Skeletal muscle tissue (tissue), 4 donors: ENCODE data around the gene ANKS6. TPM values are rescaled to one million over a fixed set of nuclear protein-coding genes. Genes with fewer than 3 reads are reported as not detected.

Source experiments
- H3K27ac ChIP-seq: one replicate; pipeline ENCODE4 v1.7.0; 2013; ENCODE audit warnings: mild to moderate bottlenecking, low read depth, low read length, inconsistent platforms
- H3K27me3 ChIP-seq, 3 donors: one replicate each; pipeline ENCODE4 v1.7.0; 2013; ENCODE audit warnings: low read length in 3 of 3; ENCODE audit not compliant: control insufficient read depth in 3 of 3, insufficient read depth in 3 of 3
- H3K36me3 ChIP-seq, 3 donors: one replicate each; pipeline ENCODE4 v1.7.0; 2013; ENCODE audit warnings: low read length in 3 of 3; ENCODE audit not compliant: control insufficient read depth in 3 of 3, insufficient read depth in 3 of 3
- H3K4me1 ChIP-seq, 3 donors: one replicate each; pipeline ENCODE4 v1.7.0; 2013; ENCODE audit warnings: low read length in 3 of 3, mild to moderate bottlenecking in 3 of 3; ENCODE audit not compliant: control insufficient read depth in 3 of 3, insufficient read depth in 3 of 3
- H3K4me3 ChIP-seq, 3 donors: one replicate each; pipeline ENCODE4 v1.7.0; 2013; ENCODE audit warnings: low read length in 3 of 3
- H3K9ac ChIP-seq, 3 donors: one replicate each; pipeline ENCODE4 v1.7.0; 2013; ENCODE audit warnings: low read length in 3 of 3, mild to moderate bottlenecking in 3 of 3, moderate library complexity in 2 of 3, low read depth in 1 of 3
- H3K9me3 ChIP-seq, 3 donors: one replicate each; pipeline ENCODE4 v1.7.0; 2013; ENCODE audit warnings: low read length in 3 of 3; ENCODE audit not compliant: control insufficient read depth in 3 of 3
- total RNA-seq: library from RNA; depleted of rRNA; stranded (reverse); fragments of >200 nt; gene quantifications from one replicate; pipeline ENCODE4 v1.2.3, GENCODE V29; 2014
- donor health status: Osteomylitis.

The ANKS6 gene
- total RNA-seq, 1 donor from 2014 or later: 5.2 TPM

DNA sequence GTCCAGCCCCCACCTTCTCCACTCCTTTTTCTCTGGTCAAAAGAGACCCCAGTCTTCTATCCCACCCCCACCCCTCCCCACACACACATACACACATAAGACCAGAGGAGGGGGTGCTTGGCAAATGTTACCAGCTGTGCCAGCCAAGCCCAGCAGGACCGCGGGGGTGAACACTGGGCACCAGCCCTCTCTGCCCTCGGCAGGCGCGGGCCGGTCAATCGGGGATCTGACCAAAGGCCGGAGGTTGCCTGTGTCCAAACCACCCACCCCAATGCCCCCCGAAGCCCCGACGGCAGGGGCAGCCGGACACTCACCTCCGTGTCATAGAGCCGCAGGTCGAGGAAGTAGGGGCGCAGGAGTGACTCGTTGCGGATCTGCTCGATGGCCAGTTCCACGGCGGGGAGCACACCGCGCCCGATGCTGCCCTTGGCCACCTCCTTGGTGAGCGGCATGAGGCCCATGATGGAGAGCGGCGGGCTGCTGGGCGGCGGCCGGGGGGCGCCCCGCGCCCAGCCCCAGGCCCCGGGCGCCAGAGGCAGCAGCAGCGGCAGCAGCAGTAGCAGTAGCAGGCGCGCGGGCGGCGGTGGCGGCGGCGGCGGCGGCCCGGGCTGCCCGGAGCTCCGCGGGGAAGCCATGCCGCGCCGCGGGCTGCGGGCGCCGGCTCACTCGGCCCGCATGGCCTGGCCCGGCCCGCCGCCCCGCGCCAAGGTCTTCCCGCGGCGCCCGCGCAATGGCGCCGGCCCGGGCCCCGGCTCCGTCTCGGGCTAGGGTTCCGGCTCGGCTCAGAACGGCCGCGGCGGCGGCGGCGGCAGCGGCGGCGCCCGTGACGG, 88.0 kb downstream of the ANKS6 start:
- peaks cover 50 to 66% (median 54%) of the 10 kb centered on the region in 3 donors for H3K27me3 ChIP-seq
- no peak overlapping the region for H3K9ac ChIP-seq
- no peak overlapping the region for H3K4me3 ChIP-seq
- H3K9me3 ChIP-seq: no peaks in the 10 kb centered on the region
- H3K27ac ChIP-seq: no peak overlapping the region
- peaks cover 2 to 11% (median 5%) of the 10 kb centered on the region in 3 donors for H3K4me1 ChIP-seq
- no peaks in the 10 kb centered on the region for H3K36me3 ChIP-seq

DNA sequence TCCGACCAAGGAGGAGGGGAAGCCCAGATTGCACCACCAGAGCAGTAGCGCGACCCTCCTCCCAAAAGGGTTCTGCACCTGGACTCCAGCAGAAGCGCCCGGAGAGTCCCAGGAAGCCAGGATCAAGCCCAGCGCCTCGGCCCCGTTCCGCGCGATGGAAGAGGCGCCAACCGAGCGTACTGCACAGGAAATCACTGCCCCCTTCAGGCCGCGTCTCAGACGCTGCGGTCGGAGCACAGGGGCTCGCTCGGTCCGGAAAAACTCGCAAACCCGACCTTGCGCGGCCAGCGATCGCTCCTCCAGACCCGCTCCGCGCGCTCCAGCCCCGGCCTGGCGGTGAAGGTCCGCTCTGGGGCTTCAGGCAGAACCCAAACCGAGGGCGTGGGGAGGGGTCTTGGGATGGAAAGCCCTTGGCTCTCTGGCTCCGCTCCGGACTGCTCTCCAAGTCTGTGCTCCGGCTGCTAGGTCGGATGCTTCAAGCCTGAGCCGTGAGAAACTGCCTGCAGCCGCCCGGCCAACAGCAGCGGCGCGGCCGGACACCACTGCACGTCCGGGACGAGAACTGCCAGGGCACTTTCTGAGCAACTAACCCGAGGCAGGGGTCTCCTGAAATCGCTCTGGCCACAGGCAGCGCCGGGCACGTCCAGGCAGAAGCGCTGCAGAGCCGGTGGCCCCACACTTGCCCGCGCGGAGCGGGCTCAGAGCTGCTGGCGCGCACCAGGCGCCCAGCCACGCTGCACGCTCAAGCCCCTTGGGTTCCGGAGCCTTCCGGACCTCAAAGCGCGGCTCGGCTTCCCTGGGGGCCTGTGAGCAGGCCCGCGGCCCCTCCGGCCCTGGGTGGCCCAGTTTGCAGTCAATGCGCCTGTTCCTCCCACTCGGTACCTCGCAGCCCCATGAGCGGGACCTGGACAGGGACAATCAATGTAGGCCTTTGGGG, 88.9 kb downstream of the ANKS6 start:
- Histone ChIP-seq H3K9me3 (no peaks in the 10 kb centered on the region), H3K27ac (no peak overlapping the region), H3K9ac (no peak overlapping the region), H3K4me1 (peaks cover 2 to 11% (median 5%) of the 10 kb centered on the region in 3 donors), H3K4me3 (peak overlapping the region in 1 of 3 donors; percentile 6), H3K36me3 (no peaks in the 10 kb centered on the region), H3K27me3 (peaks cover 54 to 74% (median 57%) of the 10 kb centered on the region in 3 donors)

GRCh38 chr9:98706651-98707165, 89.6 kb downstream of the ANKS6 start:
- H3K27ac ChIP-seq: no peak overlapping the region
- H3K36me3 ChIP-seq: no peaks in the 10 kb centered on the region
- H3K9ac ChIP-seq: no peak overlapping the region
- peaks cover 0 to 2% (median 0%) of the 10 kb centered on the region in 3 donors for H3K9me3 ChIP-seq
- no peak overlapping the region for H3K4me3 ChIP-seq
- H3K4me1 ChIP-seq: peaks cover 2 to 11% (median 5%) of the 10 kb centered on the region in 3 donors
- peaks cover 51 to 76% (median 64%) of the 10 kb centered on the region in 3 donors for H3K27me3 ChIP-seq

- no peak overlapping the region for H3K4me3 ChIP-seq
- peaks cover 2 to 6% (median 5%) of the 10 kb centered on the region in 3 donors for H3K4me1 ChIP-seq
- H3K36me3 ChIP-seq: no peaks in the 10 kb centered on the region
- H3K27ac ChIP-seq: no peak overlapping the region
- peaks cover 23 to 58% (median 42%) of the 10 kb centered on the region in 3 donors for H3K27me3 ChIP-seq
- peaks cover 0 to 2% (median 0%) of the 10 kb centered on the region in 3 donors for H3K9me3 ChIP-seq
- H3K9ac ChIP-seq: no peak overlapping the region
Observed at GRCh38 chr9:98702835-98703380, 93.4 kb downstream of the ANKS6 start.

DNA sequence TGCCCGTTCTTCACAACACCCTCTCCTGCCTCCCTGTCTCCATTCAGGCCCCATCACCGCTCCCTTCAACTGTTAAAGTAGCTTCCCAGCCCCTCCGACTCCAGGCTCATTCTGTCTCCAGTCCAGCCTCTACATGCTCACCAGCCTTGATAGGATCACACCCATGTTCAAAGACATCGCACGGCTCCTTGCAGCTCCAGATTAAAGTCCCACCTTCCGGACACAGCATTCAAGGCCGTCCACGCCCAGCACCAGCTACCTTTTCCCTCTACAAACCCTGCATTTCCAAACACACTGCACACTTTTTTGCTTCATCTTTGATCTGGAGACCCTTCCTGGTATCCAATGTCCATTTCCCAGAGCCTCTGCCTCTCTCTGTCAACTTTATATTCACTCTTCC, 94.0 kb downstream of the ANKS6 start:
- H3K27me3 ChIP-seq: peaks cover 21 to 52% (median 36%) of the 10 kb centered on the region in 3 donors
- H3K4me3 ChIP-seq: no peak overlapping the region

DNA sequence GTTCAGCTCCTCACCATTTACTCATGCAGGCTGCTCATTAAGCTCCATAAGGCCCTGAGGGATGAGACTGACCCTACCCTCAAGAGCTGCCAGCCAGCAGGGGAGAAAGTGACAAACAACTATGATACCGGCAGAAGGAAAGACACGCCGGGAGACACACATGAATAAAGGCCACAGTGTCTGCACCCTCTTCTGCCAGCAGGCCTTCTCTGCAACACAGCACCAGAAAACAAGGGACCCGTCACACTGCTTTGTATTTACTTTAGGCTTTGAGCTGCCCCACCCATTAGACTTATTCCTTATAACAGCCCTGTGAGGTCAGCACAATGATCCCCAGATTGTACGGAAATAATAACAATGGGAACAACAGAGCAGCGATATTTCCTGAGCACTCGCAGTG, 94.8 kb downstream of the ANKS6 start:
- Histone ChIP-seq H3K27me3 (peaks cover 13 to 46% (median 29%) of the 10 kb centered on the region in 3 donors), H3K36me3 (no peaks in the 10 kb centered on the region), H3K9ac (no peak overlapping the region), H3K4me1 (no peaks in the 10 kb centered on the region), H3K27ac (no peak overlapping the region), H3K9me3 (peaks cover 0 to 2% (median 0%) of the 10 kb centered on the region in 3 donors), H3K4me3 (no peak overlapping the region)

More for the DNA sequence above, 94.0 kb downstream of the ANKS6 start:
- H3K27ac ChIP-seq: no peak overlapping the region
- H3K9ac ChIP-seq: no peak overlapping the region
- H3K9me3 ChIP-seq: peaks cover 0 to 2% (median 0%) of the 10 kb centered on the region in 3 donors
- no peaks in the 10 kb centered on the region for H3K36me3 ChIP-seq
- peaks cover under 1 to 5% (median 3%) of the 10 kb centered on the region in 3 donors for H3K4me1 ChIP-seq

DNA sequence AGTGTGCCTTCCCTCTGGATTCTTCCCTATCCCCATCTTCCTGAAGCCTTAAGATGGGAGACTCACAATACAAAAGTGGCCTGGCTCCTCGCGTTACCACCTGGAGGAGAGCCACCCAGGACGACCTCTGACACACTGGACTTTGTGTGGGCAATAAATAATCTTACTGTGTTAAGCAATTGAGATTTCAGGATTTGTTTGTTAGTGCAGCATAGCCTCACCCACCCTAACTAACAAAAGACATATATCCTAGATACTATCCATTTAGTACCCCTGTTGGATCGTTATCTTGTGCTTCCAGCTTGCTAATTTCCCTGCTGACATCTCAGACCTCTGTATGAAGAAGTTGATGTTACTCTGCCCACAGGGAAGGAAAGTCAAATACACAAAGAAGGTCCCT, 95.6 kb downstream of the ANKS6 start:
- Histone ChIP-seq H3K36me3 (no peaks in the 10 kb centered on the region), H3K9ac (no peak overlapping the region), H3K4me3 (no peak overlapping the region), H3K4me1 (no peaks in the 10 kb centered on the region), H3K27me3 (peaks cover 11 to 43% (median 29%) of the 10 kb centered on the region in 3 donors), H3K27ac (no peak overlapping the region), H3K9me3 (peaks cover 0 to 2% (median 0%) of the 10 kb centered on the region in 3 donors)

DNA sequence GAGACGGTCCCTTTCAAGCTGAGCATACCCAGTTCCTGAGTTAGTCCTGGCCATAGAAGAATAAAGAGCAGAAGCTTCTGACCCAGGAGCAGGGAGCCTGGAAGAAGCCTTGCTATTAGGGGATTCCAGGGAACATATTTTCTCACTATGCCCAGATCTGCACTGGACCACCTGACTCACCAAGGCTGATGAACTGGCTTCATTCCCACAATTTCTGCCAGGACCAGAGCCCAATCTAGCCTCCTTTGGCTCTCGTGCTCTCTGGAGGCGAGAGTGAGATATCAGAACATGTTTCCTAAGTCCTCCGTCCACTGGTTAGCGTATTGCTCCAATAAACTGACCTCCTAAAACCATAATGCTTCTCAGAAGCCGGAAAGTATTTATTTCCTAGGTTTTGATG, 97.5 kb downstream of the ANKS6 start:
- Histone ChIP-seq H3K4me1 (no peaks in the 10 kb centered on the region), H3K36me3 (no peaks in the 10 kb centered on the region), H3K27me3 (peaks cover 4 to 33% (median 26%) of the 10 kb centered on the region in 3 donors), H3K27ac (no peak overlapping the region), H3K4me3 (no peak overlapping the region), H3K9ac (no peak overlapping the region), H3K9me3 (peaks cover 0 to 2% (median 0%) of the 10 kb centered on the region in 3 donors)

DNA sequence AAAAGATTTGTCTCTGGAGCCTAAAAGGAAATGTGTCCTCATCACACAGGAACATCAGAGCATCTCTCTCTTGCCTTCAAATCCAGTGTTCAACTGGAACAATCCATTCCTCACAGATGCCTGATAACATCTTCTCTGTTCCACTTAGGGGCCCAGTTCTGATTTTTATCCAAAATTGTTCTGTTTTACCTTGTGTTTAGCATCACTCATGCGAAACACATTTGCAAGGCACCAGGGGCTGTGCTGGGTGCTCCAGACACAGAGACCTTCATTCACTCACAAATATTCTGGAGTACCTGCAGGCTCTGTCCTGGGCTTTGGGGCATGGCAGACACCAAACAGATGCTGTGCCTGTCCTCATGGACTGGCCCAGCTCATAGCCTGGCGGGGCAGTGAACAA, 101.4 kb downstream of the ANKS6 start:
- no peak overlapping the region for H3K9ac ChIP-seq
- no peaks in the 10 kb centered on the region for H3K4me1 ChIP-seq
- H3K36me3 ChIP-seq: no peaks in the 10 kb centered on the region
- H3K4me3 ChIP-seq: no peak overlapping the region
- H3K9me3 ChIP-seq: no peaks in the 10 kb centered on the region
- no peak overlapping the region for H3K27ac ChIP-seq
- peaks cover 4 to 9% (median 8%) of the 10 kb centered on the region in 3 donors for H3K27me3 ChIP-seq
